GM23248 (cell line): ENCODE results near the gene NUBP1.

Experiments used
- EZH2 ChIP-seq: fragments of 200-600 bp; sonication (generic); IDR thresholded peaks from 2 replicates; pipeline ENCODE4 v1.6.1; 2018; ENCODE audit warnings: antibody characterized with exemption, mild to moderate bottlenecking; ENCODE audit not compliant: insufficient read depth, poor library complexity, severe bottlenecking
- EZH2phosphoT487 ChIP-seq: fragments of 200-600 bp; sonication (generic); IDR thresholded peaks from 2 replicates; pipeline ENCODE4 v1.6.1; 2018; ENCODE audit warnings: antibody characterized with exemption, moderate library complexity, mild to moderate bottlenecking, low read depth; ENCODE audit not compliant: insufficient read depth

DNA sequence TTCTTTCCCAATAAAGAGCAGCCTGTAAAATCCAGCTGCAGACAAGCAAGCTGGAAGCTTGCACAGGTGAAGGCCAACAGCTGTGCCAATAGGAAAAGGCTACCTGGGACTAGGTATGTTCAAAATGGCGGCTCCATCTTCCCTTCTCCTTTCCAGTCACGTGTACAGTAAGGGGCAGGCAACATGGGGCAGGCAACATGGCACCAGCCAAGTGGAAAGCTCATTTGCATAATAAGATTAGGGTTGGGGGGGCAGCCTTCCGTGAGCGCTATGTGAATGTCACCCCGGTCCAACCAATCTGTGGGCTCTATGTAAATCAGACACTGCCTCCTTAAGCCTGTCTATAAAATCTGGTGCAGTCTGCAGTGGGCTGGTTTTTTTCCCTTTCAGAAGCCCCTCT is 43.7 kb downstream of the NUBP1 start:
- no peak for TF ChIP-seq EZH2phosphoT487
- TF ChIP-seq EZH2, result no peak
